Prostate gland (tissue), 2 donors: ENCODE measurements around the gene LBH. TPM values are rescaled to one million over a fixed set of nuclear protein-coding genes. Genes with fewer than 3 reads are reported as not detected.

Experiments
- DNase-seq: peaks from one replicate; pipeline ENCODE4 v3.0.0-alpha.2; 2019; ENCODE audit warnings: low spot score
- H3K27ac ChIP-seq, 2 donors: fragments of 200-600 bp; sonication (generic); 2 replicates each; pipeline ENCODE4 v1.5.1; 2017 to 2019
- H3K27me3 ChIP-seq: fragments of 200-600 bp; sonication (generic); replicated peaks from 2 replicates; pipeline ENCODE4 v1.5.1; 2019; ENCODE audit not compliant: insufficient read depth
- H3K36me3 ChIP-seq, 2 donors: fragments of 200-600 bp; sonication (generic); 1 replicate in 1 of 2; 2 replicates in 1 of 2; pipeline versions ENCODE4 v1.5.1 to v1.8.1; 2017 to 2019
- H3K4me1 ChIP-seq: fragments of 200-600 bp; sonication (generic); replicated peaks from 2 replicates; pipeline ENCODE4 v1.5.1; 2019
- H3K4me3 ChIP-seq, 2 donors: fragments of 200-600 bp; sonication (generic); 2 replicates each; pipeline ENCODE4 v1.5.1; 2017 to 2019
- H3K9me3 ChIP-seq: fragments of 200-600 bp; sonication (generic); 2 replicates; pipeline ENCODE4 v1.5.1; 2017
- POLR2A ChIP-seq: fragments of 450-650 bp; IDR thresholded peaks from one replicate; pipeline ENCODE4 v1.6.1; 2016; ENCODE audit warnings: antibody characterized with exemption, mild to moderate bottlenecking
- WGBS: methylation state at CpG from one replicate; pipeline ENCODE4 v1.1.5; 2018; 5-methylcytosine and 5-hydroxymethylcytosine counted together
- intact Hi-C: fragments of 100-400 bp; cut with DNase I; formaldehyde crosslinking; loops from one replicate; pipeline ENCODE4 v1.14.2; 2022
- small RNA-seq, 2 donors: library from RNA; depleted of rRNA; stranded (forward); fragments of <200 nt; gene quantifications; one replicate each; pipeline ENCODE3, GENCODE V24; 2016
- total RNA-seq, 2 donors: library from RNA; depleted of rRNA; stranded (reverse); fragments of >200 nt; gene quantifications; one replicate each; pipeline ENCODE4 v1.1.0, GENCODE V29; 2016
- TF ChIP-seq, protein P1 (sequence below), 4 experiments: fragments of 200-600 bp in 2 of 4; fragments of 450-650 bp in 2 of 4; sonication (generic) in 2 of 4; IDR thresholded peaks; 1 replicate in 3 of 4; 2 replicates in 1 of 4; pipeline ENCODE4 v1.5.1; 2016 to 2019; ENCODE audit warnings: antibody characterized with exemption in 4 of 4, mild to moderate bottlenecking in 2 of 4, moderate library complexity in 2 of 4

The LBH gene
- total RNA-seq, 2 donors from 2014 or later: 33.3 to 41.8 TPM

- H3K9me3 ChIP-seq: no peaks in the 10 kb centered on the region
- H3K4me1 ChIP-seq: no peaks in the 10 kb centered on the region
- H3K4me3 ChIP-seq: no peak overlapping the region
- no peak overlapping the region for H3K27ac ChIP-seq
- DNase-seq: no peak
- H3K27me3 ChIP-seq: no peaks in the 10 kb centered on the region
- no peaks in the 10 kb centered on the region for H3K36me3 ChIP-seq
- TF ChIP-seq, protein P1, sequence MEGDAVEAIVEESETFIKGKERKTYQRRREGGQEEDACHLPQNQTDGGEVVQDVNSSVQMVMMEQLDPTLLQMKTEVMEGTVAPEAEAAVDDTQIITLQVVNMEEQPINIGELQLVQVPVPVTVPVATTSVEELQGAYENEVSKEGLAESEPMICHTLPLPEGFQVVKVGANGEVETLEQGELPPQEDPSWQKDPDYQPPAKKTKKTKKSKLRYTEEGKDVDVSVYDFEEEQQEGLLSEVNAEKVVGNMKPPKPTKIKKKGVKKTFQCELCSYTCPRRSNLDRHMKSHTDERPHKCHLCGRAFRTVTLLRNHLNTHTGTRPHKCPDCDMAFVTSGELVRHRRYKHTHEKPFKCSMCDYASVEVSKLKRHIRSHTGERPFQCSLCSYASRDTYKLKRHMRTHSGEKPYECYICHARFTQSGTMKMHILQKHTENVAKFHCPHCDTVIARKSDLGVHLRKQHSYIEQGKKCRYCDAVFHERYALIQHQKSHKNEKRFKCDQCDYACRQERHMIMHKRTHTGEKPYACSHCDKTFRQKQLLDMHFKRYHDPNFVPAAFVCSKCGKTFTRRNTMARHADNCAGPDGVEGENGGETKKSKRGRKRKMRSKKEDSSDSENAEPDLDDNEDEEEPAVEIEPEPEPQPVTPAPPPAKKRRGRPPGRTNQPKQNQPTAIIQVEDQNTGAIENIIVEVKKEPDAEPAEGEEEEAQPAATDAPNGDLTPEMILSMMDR (IDR thresholded peaks at IDR 0.05): no peak
- no peak for TF ChIP-seq POLR2A
- intact Hi-C loops: no loop called here
- 96% methylated on average over 2 of the region's 2 CpGs for WGBS
These were observed 76.9 kb downstream of the LBH start for GRCh38 chr2:30308280-30308679.

Small RNA genes lying within 50 kb of the gene (small RNA-seq; reads per million reads assigned to genes)
- 0 reads per million in 2 donors for gene SNORA10B

Other genes with a start within 250 kb of the LBH start
- 100 to 1,000 TPM in 1 of 2 donors, 10 to 100 TPM in 1; 81.8 to 123 TPM for gene YPEL5, start 84.5 kb upstream of the LBH start, total RNA-seq
- 10 to 100 TPM; 18.8 to 28.2 TPM for gene LCLAT1, start 215.7 kb downstream of the LBH start, total RNA-seq